Type B pancreatic cell (in vitro differentiated cells): ENCODE data around the gene CRADD. TPM values are rescaled to one million over a fixed set of nuclear protein-coding genes. Genes with fewer than 3 reads are reported as not detected.

Source experiments
- DNase-seq: peaks from one replicate; pipeline ENCODE4 v3.0.0; 2021; ENCODE audit warnings: mixed read lengths; ENCODE audit not compliant: unreplicated experiment; ENCODE audit errors: extremely low spot score
- H3K27ac Mint-ChIP-seq: 2 replicates; pipeline ENCODE4 v1.8.0; 2021; ENCODE audit warnings: mild to moderate bottlenecking, mixed read lengths
- H3K27me3 Mint-ChIP-seq: 2 replicates; pipeline ENCODE4 v1.8.0; 2021; ENCODE audit warnings: mixed read lengths
- H3K36me3 Mint-ChIP-seq: 2 replicates; pipeline ENCODE4 v1.8.0; 2021; ENCODE audit warnings: mixed read lengths
- H3K4me1 Mint-ChIP-seq: one replicate; pipeline ENCODE4 v1.8.0; 2021; ENCODE audit warnings: mixed read lengths; ENCODE audit not compliant: unreplicated experiment
- H3K4me3 Mint-ChIP-seq: 2 replicates; pipeline ENCODE4 v1.8.0; 2021; ENCODE audit warnings: mild to moderate bottlenecking, mixed read lengths
- H3K9me3 Mint-ChIP-seq: 2 replicates; pipeline ENCODE4 v1.8.0; 2021; ENCODE audit warnings: mixed read lengths
- total RNA-seq: library from RNA; stranded (reverse); gene quantifications from 2 replicates; pipeline ENCODE4 v1.2.1, GENCODE V29; 2021; ENCODE audit warnings: low replicate concordance
- TF ChIP-seq, protein P1 (sequence below): fragments of 200-600 bp; sonication (generic); conservative IDR thresholded peaks from 2 replicates; pipeline ENCODE4 v1.5.0; 2021; ENCODE audit warnings: antibody characterized with exemption, mild to moderate bottlenecking

The CRADD gene
- total RNA-seq, 1 donor from 2014 or later: 8.1 TPM

DNA sequence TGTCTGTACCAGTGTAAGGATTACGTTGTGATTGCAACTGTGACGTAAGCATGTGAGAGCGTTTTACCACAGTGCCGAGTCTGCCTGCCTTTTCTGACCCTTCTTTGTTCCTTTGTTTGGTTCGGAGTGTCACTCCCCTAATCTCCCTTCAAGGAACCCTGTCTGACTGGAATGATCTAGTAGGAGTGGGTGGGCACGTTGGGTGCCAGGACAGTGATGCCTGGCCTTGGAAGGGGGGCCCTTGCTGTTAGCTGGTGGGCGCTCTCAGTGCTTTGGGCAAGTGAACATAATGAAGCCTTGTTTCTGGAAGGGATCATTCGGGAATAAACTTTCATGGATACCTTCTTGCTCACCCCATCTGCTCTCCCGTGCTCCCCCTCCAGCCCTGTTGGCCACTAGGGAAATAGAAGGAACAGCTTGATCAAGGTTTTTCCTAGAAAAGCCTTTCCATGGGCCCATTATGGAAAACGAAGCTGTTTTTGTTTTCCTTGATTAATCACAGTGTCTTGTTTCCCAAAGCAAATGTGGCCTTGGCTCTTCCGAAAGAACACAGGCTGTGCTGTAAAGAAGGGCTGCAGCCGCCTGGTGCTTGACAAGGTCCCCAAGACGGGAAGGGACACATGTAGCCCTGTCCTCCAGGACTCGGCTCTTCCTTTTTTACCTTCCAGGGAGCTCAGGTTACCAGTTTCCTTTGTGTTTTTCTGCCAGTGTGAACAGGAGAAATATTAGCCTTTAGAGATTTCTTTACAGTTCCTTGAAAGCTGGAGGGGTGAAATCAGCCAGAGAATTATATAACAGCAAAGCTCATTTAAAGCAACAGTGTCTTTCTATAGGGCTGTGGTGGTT lies 215.5 kb downstream of the CRADD start:
- no peaks in the 10 kb centered on the region for H3K9me3 Mint-ChIP-seq
- peaks cover 34% of the 10 kb centered on the region for H3K4me1 Mint-ChIP-seq
- no peak overlapping the region for H3K4me3 Mint-ChIP-seq
- no peak for DNase-seq
- H3K36me3 Mint-ChIP-seq: no peaks in the 10 kb centered on the region
- TF ChIP-seq, protein P1, sequence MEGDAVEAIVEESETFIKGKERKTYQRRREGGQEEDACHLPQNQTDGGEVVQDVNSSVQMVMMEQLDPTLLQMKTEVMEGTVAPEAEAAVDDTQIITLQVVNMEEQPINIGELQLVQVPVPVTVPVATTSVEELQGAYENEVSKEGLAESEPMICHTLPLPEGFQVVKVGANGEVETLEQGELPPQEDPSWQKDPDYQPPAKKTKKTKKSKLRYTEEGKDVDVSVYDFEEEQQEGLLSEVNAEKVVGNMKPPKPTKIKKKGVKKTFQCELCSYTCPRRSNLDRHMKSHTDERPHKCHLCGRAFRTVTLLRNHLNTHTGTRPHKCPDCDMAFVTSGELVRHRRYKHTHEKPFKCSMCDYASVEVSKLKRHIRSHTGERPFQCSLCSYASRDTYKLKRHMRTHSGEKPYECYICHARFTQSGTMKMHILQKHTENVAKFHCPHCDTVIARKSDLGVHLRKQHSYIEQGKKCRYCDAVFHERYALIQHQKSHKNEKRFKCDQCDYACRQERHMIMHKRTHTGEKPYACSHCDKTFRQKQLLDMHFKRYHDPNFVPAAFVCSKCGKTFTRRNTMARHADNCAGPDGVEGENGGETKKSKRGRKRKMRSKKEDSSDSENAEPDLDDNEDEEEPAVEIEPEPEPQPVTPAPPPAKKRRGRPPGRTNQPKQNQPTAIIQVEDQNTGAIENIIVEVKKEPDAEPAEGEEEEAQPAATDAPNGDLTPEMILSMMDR: no peak
- H3K27ac Mint-ChIP-seq: peak overlapping the region; percentile 76
- no peaks in the 10 kb centered on the region for H3K27me3 Mint-ChIP-seq

DNA sequence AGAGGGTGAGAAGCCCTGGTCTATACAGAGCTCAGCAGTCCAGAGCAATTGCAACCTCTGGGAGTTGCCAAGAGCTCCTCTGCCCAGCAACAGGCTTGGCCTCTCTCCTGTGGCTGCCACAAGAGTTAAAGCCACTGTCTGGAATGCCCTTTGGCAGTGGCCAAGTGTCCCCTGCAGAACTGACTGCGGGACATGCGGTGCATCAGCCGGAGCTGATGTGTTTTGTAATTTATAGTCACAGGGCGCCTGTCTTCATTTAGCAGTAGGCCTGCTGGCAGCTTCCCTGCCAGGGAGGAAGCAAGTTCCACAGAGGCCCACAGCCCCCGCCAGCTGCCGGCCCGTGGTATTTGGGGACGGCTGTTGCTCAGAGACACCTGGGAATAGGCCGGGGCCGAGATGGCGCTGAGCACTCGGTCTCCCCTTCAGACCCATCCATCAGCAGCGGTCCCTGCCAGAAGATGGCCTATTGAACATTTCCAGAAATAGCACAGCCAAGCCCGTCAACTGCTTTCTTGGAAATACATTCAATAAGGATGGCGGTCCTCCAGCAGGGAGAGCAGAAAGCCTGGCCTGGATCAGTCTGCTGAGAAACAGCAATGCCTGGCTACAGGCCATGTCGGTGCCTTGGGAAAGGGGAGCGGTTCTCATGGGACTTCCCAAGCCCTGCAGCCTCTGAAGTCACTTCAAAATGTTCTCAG lies 217.4 kb downstream of the CRADD start:
- no peaks in the 10 kb centered on the region for H3K27me3 Mint-ChIP-seq
- no peaks in the 10 kb centered on the region for H3K36me3 Mint-ChIP-seq
- no peaks in the 10 kb centered on the region for H3K9me3 Mint-ChIP-seq
- H3K4me3 Mint-ChIP-seq: peak overlapping the region; percentile 20
- H3K4me1 Mint-ChIP-seq: peaks cover 29% of the 10 kb centered on the region
- no peak for DNase-seq
- peak overlapping the region; percentile 23 for H3K27ac Mint-ChIP-seq
- TF ChIP-seq, protein P1: no peak

DNA sequence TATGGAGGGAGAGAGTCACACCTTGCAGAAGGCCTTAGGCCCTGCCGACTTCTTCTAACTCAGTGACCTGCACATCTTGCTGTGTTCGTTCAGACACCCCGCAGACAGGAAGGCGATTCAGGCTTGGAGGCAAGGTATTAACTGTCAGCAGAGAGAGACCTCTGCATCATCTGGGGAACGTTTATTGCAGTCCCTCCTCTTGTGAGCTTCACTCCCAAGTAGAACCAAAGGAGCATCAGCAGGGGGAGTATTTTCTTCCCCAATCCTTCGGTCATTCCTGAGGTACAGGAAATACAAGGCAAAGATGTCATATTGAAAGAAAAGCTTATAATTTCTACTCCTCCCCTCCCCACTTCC lies 217.9 kb downstream of the CRADD start:
- Mint-ChIP-seq H3K27me3 (no peaks in the 10 kb centered on the region), H3K4me1 (peaks cover 24% of the 10 kb centered on the region), H3K27ac (peak overlapping the region; percentile 23), H3K9me3 (no peaks in the 10 kb centered on the region), H3K36me3 (no peaks in the 10 kb centered on the region), H3K4me3 (peak overlapping the region; percentile 20)
- DNase-seq: no peak
- TF ChIP-seq, protein P1: no peak

DNA sequence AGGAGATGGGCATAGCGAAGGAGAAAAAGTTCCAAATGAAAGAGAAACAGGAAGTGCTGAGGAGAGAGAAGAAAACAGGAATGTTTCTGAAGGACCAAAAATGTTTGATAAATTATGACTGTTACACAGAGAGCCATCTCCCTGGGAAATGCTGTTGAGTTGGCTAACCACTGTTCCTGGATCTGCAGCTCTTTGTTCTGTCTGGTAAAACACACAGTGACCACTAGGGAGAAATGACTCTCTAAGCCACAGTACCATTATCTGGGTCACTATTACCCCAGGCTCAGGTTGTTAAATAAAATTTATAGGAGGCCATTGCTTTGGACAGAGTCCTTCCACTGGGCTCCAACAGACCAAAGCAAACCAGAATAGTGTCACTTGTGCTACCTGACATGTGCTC lies 219.3 kb downstream of the CRADD start:
- H3K9me3 Mint-ChIP-seq: no peaks in the 10 kb centered on the region
- peaks cover 22% of the 10 kb centered on the region for H3K4me1 Mint-ChIP-seq
- H3K4me3 Mint-ChIP-seq: no peak overlapping the region
- H3K27ac Mint-ChIP-seq: no peak overlapping the region
- no peaks in the 10 kb centered on the region for H3K27me3 Mint-ChIP-seq
- TF ChIP-seq, protein P1: peak; percentile 59
- no peaks in the 10 kb centered on the region for H3K36me3 Mint-ChIP-seq
- DNase-seq: no peak

DNA sequence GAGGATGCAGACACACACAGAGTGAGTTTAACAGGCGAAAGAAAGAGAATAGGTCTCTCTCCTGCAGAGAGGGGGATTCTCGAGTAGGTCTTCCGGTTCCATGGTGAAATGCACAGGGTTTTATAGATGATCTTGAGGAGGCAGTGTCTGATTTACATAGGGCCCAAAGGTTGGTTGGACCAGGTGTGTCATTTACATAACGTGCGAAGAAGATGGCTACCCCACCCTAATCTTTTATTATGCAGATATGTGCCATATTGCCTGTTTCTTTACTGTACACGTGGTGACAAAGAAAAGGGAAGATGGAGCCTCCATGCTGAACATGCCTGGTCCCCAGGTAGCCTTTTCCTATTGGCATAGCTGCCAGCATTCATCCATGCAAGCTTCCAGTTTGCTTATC lies 219.8 kb downstream of the CRADD start:
- H3K4me3 Mint-ChIP-seq: no peak overlapping the region
- H3K27ac Mint-ChIP-seq: no peak overlapping the region
- H3K4me1 Mint-ChIP-seq: peaks cover 22% of the 10 kb centered on the region
- H3K9me3 Mint-ChIP-seq: no peaks in the 10 kb centered on the region
- TF ChIP-seq, protein P1: no peak
- H3K36me3 Mint-ChIP-seq: no peaks in the 10 kb centered on the region
- DNase-seq: no peak
- H3K27me3 Mint-ChIP-seq: no peaks in the 10 kb centered on the region
